Measurements from ENCODE around the gene LTBP4. TPM values are rescaled to one million over a fixed set of nuclear protein-coding genes. Genes with fewer than 3 reads are reported as not detected.
"Not testable (repeated sequence)": the region's sequence is repeated elsewhere in the genome, so short reads cannot be mapped to it uniquely, and the experiment has no call there.

Gene LTBP4
- total RNA-seq, 2 experiments from 2014 or later: 178 to 182 TPM

GRCh38 chr19:40589591-40590429, 11.4 kb upstream of the LTBP4 start:
- POLR2A ChIA-PET: interaction anchor here (1.1 kb wide), 1 partner anchor 10 kb away, joined by 3 read pairs; no protein-coding TSS in a partner anchor
- Mint-ChIP-seq H3K4me3 (no peak overlapping the region), H3K9me3 (no peaks in the 10 kb centered on the region), H3K36me3 (peaks cover 22% of the 10 kb centered on the region), H3K27ac (no peak overlapping the region), H3K27me3 (no peaks in the 10 kb centered on the region), H3K4me1 (ENCODE audit: low read depth) (peaks cover 13% of the 10 kb centered on the region)
- intact Hi-C loops (cut with micrococcal nuclease): no loop called here
- DNase-seq: no peak
- CTCF ChIA-PET: no interaction called here

GRCh38 chr19:40590464-40591265, 10.5 kb upstream of the LTBP4 start:
- DNase-seq: no peak
- Mint-ChIP-seq H3K36me3 (peaks cover 21% of the 10 kb centered on the region), H3K4me3 (no peak overlapping the region), H3K9me3 (no peaks in the 10 kb centered on the region), H3K4me1 (ENCODE audit: low read depth) (peaks cover 15% of the 10 kb centered on the region), H3K27me3 (no peaks in the 10 kb centered on the region), H3K27ac (no peak overlapping the region)
- intact Hi-C loops (cut with micrococcal nuclease): no loop called here
- POLR2A ChIA-PET: interaction anchor here (1.1 kb wide), 1 partner anchor 9 kb away, joined by 3 read pairs; no protein-coding TSS in a partner anchor
- CTCF ChIA-PET: interaction anchor here (0.9 to 1.3 kb wide), 2 partner anchors 10 to 44 kb away, joined by 3 read pairs; partner anchors contain the start of gene LTBP4

DNA sequence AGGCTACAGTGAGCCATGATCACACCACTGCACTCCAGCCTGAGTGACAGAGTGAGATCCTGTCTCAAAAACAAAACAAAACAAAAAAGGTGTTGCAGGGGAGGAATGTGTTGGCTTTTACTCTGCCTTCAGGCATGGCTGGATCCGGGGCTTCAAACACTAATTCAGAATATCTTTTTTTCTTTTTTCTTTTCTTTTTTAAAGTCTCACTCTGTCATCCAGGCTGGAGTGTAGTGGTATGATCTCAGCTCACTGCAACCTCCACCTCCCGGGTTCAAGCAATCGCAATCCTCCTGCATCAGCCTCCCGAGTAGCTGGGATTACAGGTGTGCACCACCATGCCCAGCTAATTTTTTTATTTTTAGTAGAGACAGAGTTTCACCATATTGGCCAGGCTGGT, 9.4 kb upstream of the LTBP4 start:
- H3K9me3 Mint-ChIP-seq; POLR2A ChIA-PET; H3K4me3 Mint-ChIP-seq; DNase-seq; H3K27me3 Mint-ChIP-seq; intact Hi-C loops (cut with micrococcal nuclease); H3K27ac Mint-ChIP-seq; CTCF ChIA-PET: not testable (repeated sequence)
- peaks cover 14% of the 10 kb centered on the region for H3K4me1 Mint-ChIP-seq (ENCODE audit: low read depth)
- peaks cover 13% of the 10 kb centered on the region for H3K36me3 Mint-ChIP-seq

- Mint-ChIP-seq H3K27me3 (peaks cover 2% of the 10 kb centered on the region), H3K27ac (no peak overlapping the region), H3K9me3 (no peaks in the 10 kb centered on the region), H3K4me3 (no peak overlapping the region), H3K36me3 (peaks cover 10% of the 10 kb centered on the region), H3K4me1 (ENCODE audit: low read depth) (peaks cover 14% of the 10 kb centered on the region)
- intact Hi-C loops (cut with micrococcal nuclease): no loop called here
- POLR2A ChIA-PET: no interaction called here
- CTCF ChIA-PET: no interaction called here
- no peak for DNase-seq
Measured at GRCh38 chr19:40592170-40592569, 9.0 kb upstream of the LTBP4 start.

GRCh38 chr19:40594255-40594654, 6.9 kb upstream of the LTBP4 start:
- Mint-ChIP-seq H3K36me3 (no peaks in the 10 kb centered on the region), H3K9me3 (no peaks in the 10 kb centered on the region), H3K4me1 (ENCODE audit: low read depth) (peaks cover 28% of the 10 kb centered on the region), H3K27ac (no peak overlapping the region), H3K4me3 (no peak overlapping the region), H3K27me3 (peaks cover 15% of the 10 kb centered on the region)
- ChIA-PET POLR2A (interaction anchor here (0.6 kb wide), 1 partner anchor 129 kb away, joined by 5 read pairs; the partner anchor contains the start of gene BLVRB), CTCF (interaction anchor here (1.8 kb wide), 1 partner anchor 45 kb away, joined by 6 read pairs; no protein-coding TSS in a partner anchor)
- intact Hi-C loops (cut with micrococcal nuclease): no loop called here
- no peak for DNase-seq

GRCh38 chr19:40594657-40595091, 6.5 kb upstream of the LTBP4 start:
- Mint-ChIP-seq H3K27me3 (peaks cover 18% of the 10 kb centered on the region), H3K36me3 (no peaks in the 10 kb centered on the region), H3K27ac (no peak overlapping the region), H3K9me3 (no peaks in the 10 kb centered on the region), H3K4me1 (ENCODE audit: low read depth) (peaks cover 32% of the 10 kb centered on the region), H3K4me3 (no peak overlapping the region)
- POLR2A ChIA-PET: no interaction called here
- no peak for DNase-seq
- intact Hi-C loops (cut with micrococcal nuclease): no loop called here
- CTCF ChIA-PET: interaction anchor here (0.9 to 2.4 kb wide), 4 partner anchors 10 to 174 kb away, joined by 3 to 6 read pairs (median 6); no protein-coding TSS in a partner anchor

- ChIA-PET CTCF (interaction anchor here (1.0 to 3.9 kb wide), 4 partner anchors 19 to 176 kb away, joined by 3 to 14 read pairs (median 4); no protein-coding TSS in a partner anchor), POLR2A (no interaction called here)
- Mint-ChIP-seq H3K27ac (no peak overlapping the region), H3K4me3 (no peak overlapping the region), H3K4me1 (ENCODE audit: low read depth) (peaks cover 42% of the 10 kb centered on the region), H3K36me3 (no peaks in the 10 kb centered on the region), H3K27me3 (peaks cover 27% of the 10 kb centered on the region), H3K9me3 (no peaks in the 10 kb centered on the region)
- intact Hi-C loops (cut with micrococcal nuclease): no loop called here
- peak; percentile 49 for DNase-seq
Measured at GRCh38 chr19:40596608-40597328, 4.4 kb upstream of the LTBP4 start.

GRCh38 chr19:40597329-40597838, 3.8 kb upstream of the LTBP4 start:
- no peaks in the 10 kb centered on the region for H3K36me3 Mint-ChIP-seq
- H3K9me3 Mint-ChIP-seq: no peaks in the 10 kb centered on the region
- intact Hi-C loops (cut with micrococcal nuclease): no loop called here
- no peak overlapping the region for H3K27ac Mint-ChIP-seq
- CTCF ChIA-PET: interaction anchor here (1.0 to 3.9 kb wide), 3 partner anchors 46 to 292 kb away, joined by 3 to 14 read pairs (median 6); no protein-coding TSS in a partner anchor
- peaks cover 44% of the 10 kb centered on the region for H3K4me1 Mint-ChIP-seq (ENCODE audit: low read depth)
- DNase-seq: no peak
- H3K27me3 Mint-ChIP-seq: peaks cover 27% of the 10 kb centered on the region
- H3K4me3 Mint-ChIP-seq: no peak overlapping the region
- POLR2A ChIA-PET: no interaction called here

DNA sequence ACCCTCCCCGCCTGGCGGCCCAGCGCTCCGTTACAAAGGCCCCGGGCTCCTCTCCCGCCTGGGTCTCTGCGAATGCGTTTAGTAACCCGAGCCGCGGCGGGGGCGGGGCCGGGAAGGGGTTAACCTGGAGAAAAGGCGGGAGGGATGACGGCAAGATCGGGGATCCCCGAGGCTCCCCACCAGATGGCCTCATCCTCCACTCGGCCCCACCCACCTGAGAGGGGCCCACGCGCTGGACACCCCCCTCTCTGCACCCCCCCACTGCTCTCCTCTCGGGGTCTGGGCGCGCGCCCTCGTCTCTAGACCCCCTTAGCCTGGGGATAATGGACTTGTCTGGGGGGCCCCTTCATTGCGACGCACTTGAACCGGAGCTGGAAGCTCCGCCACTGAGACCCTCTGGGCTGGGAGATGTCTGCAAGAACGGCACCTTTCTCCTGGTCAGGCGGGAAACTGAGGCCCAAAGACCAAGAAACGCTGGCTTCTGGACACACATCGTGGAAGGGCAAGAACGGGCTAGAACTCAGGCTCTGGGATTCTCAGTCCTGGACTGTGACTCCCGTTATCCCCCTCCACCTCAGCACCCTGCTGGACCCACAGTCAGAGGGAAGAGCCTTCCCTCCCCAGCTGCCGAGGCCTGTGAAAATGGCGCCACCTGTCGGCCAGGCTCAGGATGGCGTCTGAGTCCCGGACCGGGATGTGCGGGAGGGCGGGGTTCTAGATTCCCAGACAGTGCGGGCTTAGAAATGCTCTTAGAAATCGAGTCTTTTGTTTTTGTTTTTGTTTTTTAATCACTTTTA, 2.9 kb upstream of the LTBP4 start:
- Mint-ChIP-seq H3K9me3 (no peaks in the 10 kb centered on the region), H3K27me3 (peaks cover 30% of the 10 kb centered on the region), H3K4me3 (no peak overlapping the region), H3K27ac (no peak overlapping the region), H3K4me1 (ENCODE audit: low read depth) (peaks cover 54% of the 10 kb centered on the region), H3K36me3 (no peaks in the 10 kb centered on the region)
- ChIA-PET CTCF (interaction anchor here (1.0 to 6.5 kb wide), 11 partner anchors 28 to 293 kb away, joined by 3 to 60 read pairs (median 9); no protein-coding TSS in a partner anchor), POLR2A (interaction anchor here (0.6 kb wide), 1 partner anchor 10 kb away, joined by 3 read pairs; no protein-coding TSS in a partner anchor)
- intact Hi-C loops (cut with micrococcal nuclease): loop anchor here (1.0 to 2.0 kb wide), 4 partner anchors 16 to 294 kb away; no protein-coding TSS in a partner anchor
- DNase-seq: peak; percentile 92

DNA sequence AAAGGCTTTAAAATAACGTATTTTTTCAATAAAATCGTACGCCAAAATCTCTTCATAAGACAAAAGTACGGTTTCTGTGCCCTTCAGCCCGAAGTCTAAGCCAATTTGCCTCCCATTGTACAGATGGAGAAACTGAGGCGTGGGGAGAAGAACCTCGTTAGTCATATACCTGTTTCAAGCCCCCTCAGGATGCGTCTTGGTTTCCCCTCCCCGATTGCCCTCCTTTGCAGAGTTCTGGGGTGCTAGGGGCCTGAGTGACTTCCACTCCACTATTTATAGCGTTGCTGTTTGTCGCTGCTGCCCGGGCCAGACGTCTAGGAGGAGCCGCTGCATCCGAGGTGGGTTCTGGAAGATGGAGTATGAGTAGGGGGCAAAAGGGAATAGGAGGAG, 2.3 kb upstream of the LTBP4 start:
- no peak for DNase-seq
- intact Hi-C loops (cut with micrococcal nuclease): loop anchor here (1.0 to 2.0 kb wide), 4 partner anchors 16 to 294 kb away; no protein-coding TSS in a partner anchor
- Mint-ChIP-seq H3K9me3 (no peaks in the 10 kb centered on the region), H3K27ac (no peak overlapping the region), H3K36me3 (no peaks in the 10 kb centered on the region), H3K4me1 (ENCODE audit: low read depth) (peaks cover 58% of the 10 kb centered on the region), H3K27me3 (peaks cover 30% of the 10 kb centered on the region), H3K4me3 (no peak overlapping the region)
- ChIA-PET POLR2A (interaction anchor here (0.6 to 1.4 kb wide), 2 partner anchors 8 to 10 kb away, joined by 3 read pairs; no protein-coding TSS in a partner anchor), CTCF (interaction anchor here (0.9 to 6.5 kb wide), 13 partner anchors 17 to 294 kb away, joined by 3 to 60 read pairs (median 7); partner anchors contain the start of gene BLVRB)

All from activated CD4-positive, alpha-beta memory T cell treated with anti-CD3 and anti-CD28 coated beads for 36 hours (primary cell).